Bronchial epithelial cell (primary cell): ENCODE results near the gene DUSP23. TPM values are rescaled to one million over a fixed set of nuclear protein-coding genes. Genes with fewer than 3 reads are reported as not detected.

Source experiments
- DNase-seq: peaks from one replicate; pipeline ENCODE4 v3.0.0-alpha.2; 2010; ENCODE audit warnings: low read depth
- FAIRE-seq: peaks from 2 replicates; lab custom pipeline; 2011; peaks lifted over from hg19 to GRCh38; lab: Jason Lieb, UNC
- H3K27me3 ChIP-seq: 2 replicates; pipeline ENCODE4 v1.5.1; 2011; ENCODE audit warnings: low read length; ENCODE audit not compliant: control insufficient read depth, insufficient read depth
- H3K36me3 ChIP-seq: 2 replicates; pipeline ENCODE4 v1.5.1; 2011; ENCODE audit warnings: low read length; ENCODE audit not compliant: control insufficient read depth, insufficient read depth
- H3K4me3 ChIP-seq: 2 replicates; pipeline ENCODE4 v1.5.1; 2011; ENCODE audit warnings: mild to moderate bottlenecking, low read depth, low read length, control low read depth
- total RNA-seq: library from RNA; depleted of rRNA; stranded (reverse); fragments of >200 nt; gene quantifications from 2 replicates; pipeline ENCODE4 v1.2.1, GENCODE V29; 2014
- TF ChIP-seq, protein P1 (sequence below): IDR thresholded peaks from 2 replicates; pipeline ENCODE4 v1.5.1; 2011; ENCODE audit warnings: mild to moderate bottlenecking, moderate library complexity, low read length, control low read depth, inconsistent platforms; ENCODE audit not compliant: insufficient read depth, severe bottlenecking

Gene DUSP23
- total RNA-seq, 1 donor from 2014 or later: 72.7 TPM

DNA sequence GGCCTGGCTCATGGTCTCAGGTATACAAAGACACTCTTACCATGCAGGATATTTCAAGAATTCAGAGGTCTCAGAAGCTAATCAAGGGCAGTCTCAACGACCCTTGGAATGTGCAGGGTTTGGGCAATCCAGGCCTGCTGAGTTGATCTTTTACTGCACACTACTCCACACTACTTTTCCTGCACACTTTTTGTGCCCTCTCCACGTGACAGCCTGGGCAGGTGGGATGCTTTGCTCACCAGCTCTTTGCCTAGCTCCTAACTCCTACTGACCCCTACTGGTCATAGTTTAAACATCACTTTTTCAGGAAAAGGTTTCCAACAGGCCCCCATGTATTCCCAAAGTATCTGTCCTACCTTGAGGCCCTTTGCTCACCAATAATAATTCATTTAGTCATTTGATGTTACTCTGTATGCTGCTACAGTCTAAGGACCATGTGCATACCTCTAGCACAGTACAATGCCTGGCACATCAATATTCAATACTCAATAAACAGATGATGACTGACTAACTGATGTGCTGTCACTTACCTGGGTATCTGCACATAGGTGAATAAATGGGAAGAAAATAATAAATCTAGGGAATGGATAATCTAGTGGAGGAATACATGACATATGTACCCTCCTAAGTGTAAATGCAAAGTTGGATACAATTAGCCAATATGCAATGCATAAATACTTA lies 9.6 kb downstream of the DUSP23 start:
- no peak overlapping the region for H3K4me3 ChIP-seq
- DNase-seq (peak; percentile 45), FAIRE-seq (no peak)
- H3K36me3 ChIP-seq: no peaks in the 10 kb centered on the region
- no peaks in the 10 kb centered on the region for H3K27me3 ChIP-seq
- TF ChIP-seq, protein P1, sequence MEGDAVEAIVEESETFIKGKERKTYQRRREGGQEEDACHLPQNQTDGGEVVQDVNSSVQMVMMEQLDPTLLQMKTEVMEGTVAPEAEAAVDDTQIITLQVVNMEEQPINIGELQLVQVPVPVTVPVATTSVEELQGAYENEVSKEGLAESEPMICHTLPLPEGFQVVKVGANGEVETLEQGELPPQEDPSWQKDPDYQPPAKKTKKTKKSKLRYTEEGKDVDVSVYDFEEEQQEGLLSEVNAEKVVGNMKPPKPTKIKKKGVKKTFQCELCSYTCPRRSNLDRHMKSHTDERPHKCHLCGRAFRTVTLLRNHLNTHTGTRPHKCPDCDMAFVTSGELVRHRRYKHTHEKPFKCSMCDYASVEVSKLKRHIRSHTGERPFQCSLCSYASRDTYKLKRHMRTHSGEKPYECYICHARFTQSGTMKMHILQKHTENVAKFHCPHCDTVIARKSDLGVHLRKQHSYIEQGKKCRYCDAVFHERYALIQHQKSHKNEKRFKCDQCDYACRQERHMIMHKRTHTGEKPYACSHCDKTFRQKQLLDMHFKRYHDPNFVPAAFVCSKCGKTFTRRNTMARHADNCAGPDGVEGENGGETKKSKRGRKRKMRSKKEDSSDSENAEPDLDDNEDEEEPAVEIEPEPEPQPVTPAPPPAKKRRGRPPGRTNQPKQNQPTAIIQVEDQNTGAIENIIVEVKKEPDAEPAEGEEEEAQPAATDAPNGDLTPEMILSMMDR: peak; percentile 69

DNA sequence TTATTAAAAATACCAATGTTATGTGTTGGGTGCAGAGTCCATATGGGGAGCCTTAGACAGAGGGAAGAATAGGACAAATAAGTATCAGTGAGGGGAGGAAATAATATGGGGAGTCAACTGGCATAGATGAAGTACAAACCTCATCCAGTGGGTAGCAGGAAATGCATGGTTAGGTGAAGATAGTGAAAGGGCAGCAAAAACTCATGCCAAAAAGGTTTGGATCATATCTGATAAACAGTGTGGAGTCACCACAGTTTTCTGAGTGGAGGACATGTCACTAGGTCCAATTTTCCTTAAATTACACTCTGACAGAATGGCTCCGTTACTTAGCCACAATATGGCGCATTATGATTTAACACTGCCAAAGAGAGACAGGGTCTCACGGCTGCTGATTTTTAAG lies 10.3 kb downstream of the DUSP23 start:
- no peak for FAIRE-seq
- no peak for DNase-seq
- Histone ChIP-seq H3K27me3 (no peaks in the 10 kb centered on the region), H3K4me3 (no peak overlapping the region), H3K36me3 (no peaks in the 10 kb centered on the region)
- TF ChIP-seq, protein P1: no peak

DNA sequence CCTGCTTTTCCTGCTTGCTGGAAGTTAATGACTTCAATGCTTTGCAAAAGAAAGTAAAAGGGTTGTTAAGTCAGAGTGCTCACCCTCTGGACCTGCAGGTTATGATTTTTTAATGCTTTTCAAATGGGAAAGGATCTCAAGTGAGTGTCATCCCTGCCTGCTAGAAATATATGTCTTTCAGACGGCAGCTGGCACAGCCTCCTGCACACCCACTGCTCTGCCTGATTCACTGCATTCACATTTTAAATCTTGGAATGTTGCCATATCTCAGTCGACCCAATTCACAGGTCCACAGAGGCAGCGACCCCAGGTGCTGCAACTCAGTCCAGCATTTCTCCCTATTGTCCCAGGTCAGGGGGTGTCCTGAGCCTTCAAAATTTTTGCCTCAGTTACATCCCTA lies 10.7 kb downstream of the DUSP23 start:
- Histone ChIP-seq H3K4me3 (no peak overlapping the region), H3K27me3 (no peaks in the 10 kb centered on the region), H3K36me3 (no peaks in the 10 kb centered on the region)
- TF ChIP-seq, protein P1: no peak
- FAIRE-seq (no peak), DNase-seq (no peak)

DNA sequence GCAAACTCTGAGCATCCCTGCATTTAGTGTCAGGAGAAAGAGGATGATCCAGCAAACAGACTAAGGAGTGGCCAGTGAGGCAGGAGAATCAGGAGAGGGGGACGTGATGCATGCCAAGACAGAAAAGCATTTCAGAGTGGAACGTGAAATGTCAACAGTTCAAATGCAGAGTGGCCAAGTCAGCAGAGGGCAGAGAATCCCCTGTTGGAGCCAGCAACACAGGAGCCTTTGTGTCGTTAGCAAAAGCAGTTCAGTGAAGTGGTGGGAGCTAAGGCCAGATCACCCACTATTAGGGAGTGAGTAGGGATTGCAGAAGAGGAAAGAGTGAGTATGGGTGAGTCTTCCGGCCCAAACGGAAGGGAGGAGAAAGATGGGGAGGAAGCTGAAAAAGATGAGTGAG lies 14.8 kb downstream of the DUSP23 start:
- FAIRE-seq (no peak), DNase-seq (no peak)
- Histone ChIP-seq H3K27me3 (peaks cover 3% of the 10 kb centered on the region), H3K36me3 (no peaks in the 10 kb centered on the region), H3K4me3 (no peak overlapping the region)
- TF ChIP-seq, protein P1: no peak

DNA sequence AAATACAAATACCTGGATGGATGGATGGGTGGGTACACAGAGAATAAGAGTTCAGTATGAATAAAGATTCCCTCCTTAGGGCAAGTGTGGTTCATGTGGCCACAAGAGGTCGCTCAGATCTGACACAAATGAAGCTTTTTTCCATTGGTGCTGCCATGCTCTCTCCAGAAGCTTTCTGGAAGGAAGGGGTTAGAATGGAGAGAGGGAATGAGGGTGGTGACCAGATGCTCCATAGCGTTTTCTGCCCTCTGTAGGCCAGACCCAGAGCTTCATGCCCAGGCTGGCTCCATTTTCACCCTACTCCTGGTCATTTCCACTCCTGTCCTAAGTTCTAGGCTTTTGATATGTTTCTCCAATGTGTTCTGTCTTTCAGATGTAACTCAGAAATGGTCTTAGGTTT lies 18.1 kb downstream of the DUSP23 start:
- H3K27me3 ChIP-seq: peaks cover 3% of the 10 kb centered on the region
- peak; percentile 70 for FAIRE-seq
- TF ChIP-seq, protein P1: peak; percentile 84
- no peaks in the 10 kb centered on the region for H3K36me3 ChIP-seq
- no peak overlapping the region for H3K4me3 ChIP-seq
- DNase-seq: peak; percentile 85
